ENCODE data around the gene BRME1.

DNA sequence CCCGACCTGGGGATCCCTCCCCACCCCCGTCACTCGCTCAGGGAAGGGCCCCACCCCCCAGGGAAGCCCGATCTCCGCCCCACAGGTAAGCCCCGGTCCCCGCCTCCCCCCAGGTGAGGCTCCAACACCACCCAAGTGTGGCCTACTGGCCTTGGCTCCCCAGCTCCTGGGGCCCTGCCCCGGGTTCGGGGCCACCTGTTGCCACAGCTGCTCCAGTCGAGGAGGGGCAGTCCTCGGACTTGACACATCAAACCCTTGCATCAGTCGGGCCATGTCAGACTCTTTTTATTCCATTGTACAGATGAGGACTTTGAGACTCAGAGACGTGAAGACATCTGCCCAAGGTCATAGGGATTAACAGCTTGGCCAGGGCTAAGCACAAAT is 596 bp upstream of the BRME1 start:
- TF ChIP-seq CTCF (IDR thresholded peaks at IDR 0.05): no peak
- no peak for TF ChIP-seq EZH2 (IDR thresholded peaks at IDR 0.05)

All from neural progenitor cell (in vitro differentiated cells).